Upper lobe of left lung (tissue), 4 donors: ENCODE measurements around the gene MRPL42.

Source experiments
- CTCF ChIP-seq, 6 experiments: fragments of 450-650 bp in 4 of 6; fragments of 200-600 bp in 2 of 6; sonication (generic) in 2 of 6; IDR thresholded peaks; one replicate each; pipeline ENCODE4 v1.5.1; 2016 to 2019; ENCODE audit warnings: antibody characterized with exemption in 6 of 6
- EP300 ChIP-seq, 4 donors: sonication (generic); formaldehyde crosslinking; IDR thresholded peaks; one replicate each; pipeline ENCODE4 v1.5.1; 2017; ENCODE audit warnings: antibody characterized with exemption in 4 of 4, control low read depth in 2 of 4

GRCh38 chr12:93417967-93418480 lies 49.3 kb upstream of the MRPL42 start:
- TF ChIP-seq EP300 (IDR thresholded peaks at IDR 0.05) (no peak), CTCF (IDR thresholded peaks at IDR 0.05) (no peak)
